ENCODE results near the gene CHST9. TPM values are rescaled to one million over a fixed set of nuclear protein-coding genes. Genes with fewer than 3 reads are reported as not detected.

CHST9 gene
- total and polyA plus RNA-seq, 2 of the 13 experiments (the other 11 are each of a cell fraction or from before 2014, with no cell fraction given) = 3.2 to 9.6 TPM

- H3K4me3 ChIP-seq (replicated peaks in 1 of 3; ENCODE audit: insufficient read depth in 1 of 3, low read depth in 2 of 3, low read length in 3 of 3) = no peak overlapping the region
- H3K27ac ChIP-seq (ENCODE audit: extremely low read length, insufficient read depth, low read length) = no peak overlapping the region
- intact Hi-C loops (cut with micrococcal nuclease; ENCODE audit: unreplicated experiment) (no loop called here), in situ Hi-C loops (cut with HindIII; ENCODE audit: extremely low pct_ligation_motif_present, low pct_unique_long_range_greater_than_20kb) (no loop called here)
- DNase-seq (ENCODE audit: low spot score) (no peak), FAIRE-seq (no peak), ATAC-seq (no peak)
- no TSS peak for BruUV-seq (replicated peaks)
- no peaks in the 10 kb centered on the region for H3K4me1 ChIP-seq (ENCODE audit: insufficient read depth, low read length)
- H3K36me3 ChIP-seq (replicated peaks in 1 of 2; ENCODE audit: control insufficient read depth in 1 of 2, insufficient read depth in 2 of 2, low read length in 2 of 2) = no peaks in the 10 kb centered on the region
- no peaks in the 10 kb centered on the region for H4K20me1 ChIP-seq (ENCODE audit: insufficient read depth, low read length)
- H3K4me2 ChIP-seq (ENCODE audit: low read depth, low read length) = no peak overlapping the region
- 95% methylated on average over 1 of the region's 1 CpG for WGBS (ENCODE audit: low lambda C conversion rate)
- no peak overlapping the region for H3K9ac ChIP-seq (ENCODE audit: insufficient read depth, low read depth, low read length)
- H2AFZ ChIP-seq (ENCODE audit: low read length) = no peak overlapping the region
- H3K9me3 ChIP-seq (ENCODE audit: low read length) = no peaks in the 10 kb centered on the region
- CTCF ChIA-PET (ENCODE audit: low intra/inter-chr PET ratio, low total read pairs) = no interaction called here
- H3K27me3 ChIP-seq (ENCODE audit: control insufficient read depth in 1 of 2, insufficient read depth in 2 of 2, low read length in 2 of 2) = no peaks in the 10 kb centered on the region
- no peak for TF ChIP-seq SPEN (CRISPR knock-in tag; IDR thresholded peaks at IDR 0.05; ENCODE audit: low read depth)
- TF ChIP-seq ZNF30 (CRISPR knock-in tag; IDR thresholded peaks at IDR 0.05) = no peak
- no peak for TF ChIP-seq ZNF775 (CRISPR knock-in tag; IDR thresholded peaks at IDR 0.05; ENCODE audit: borderline replicate concordance)
- no peak for TF ChIP-seq REPIN1 (CRISPR knock-in tag; IDR thresholded peaks at IDR 0.05; ENCODE audit: borderline replicate concordance, low read depth)
- TF ChIP-seq ETV6 (CRISPR knock-in tag; conservative IDR thresholded peaks at IDR 0.05) = no peak
- no peak for TF ChIP-seq TGIF2 (CRISPR knock-in tag; IDR thresholded peaks at IDR 0.05)
- TF ChIP-seq CBX2 (IDR thresholded peaks at IDR 0.05; ENCODE audit: low read depth, low read length) = no peak
- TF ChIP-seq CBX2 (CRISPR knock-in tag; IDR thresholded peaks at IDR 0.05; ENCODE audit: low read depth) = no peak
- POLR2A ChIA-PET = no interaction called here
- H3K79me2 ChIP-seq (ENCODE audit: insufficient read depth, low read length) = no peaks in the 10 kb centered on the region
Observed at GRCh38 chr18:27081701-27082100, 103.4 kb downstream of the CHST9 start.

GRCh38 chr18:27075828-27076227, 109.3 kb downstream of the CHST9 start:
- no peak overlapping the region for H3K4me2 ChIP-seq (ENCODE audit: low read depth, low read length)
- in situ Hi-C loops (cut with HindIII; ENCODE audit: extremely low pct_ligation_motif_present, low pct_unique_long_range_greater_than_20kb) (no loop called here), intact Hi-C loops (cut with micrococcal nuclease; ENCODE audit: unreplicated experiment) (no loop called here)
- H3K36me3 ChIP-seq (replicated peaks in 1 of 2; ENCODE audit: control insufficient read depth in 1 of 2, insufficient read depth in 2 of 2, low read length in 2 of 2) = no peaks in the 10 kb centered on the region
- H2AFZ ChIP-seq (ENCODE audit: low read length) = no peak overlapping the region
- H3K4me1 ChIP-seq (ENCODE audit: insufficient read depth, low read length) = no peaks in the 10 kb centered on the region
- 92% methylated on average over 3 of the region's 3 CpGs for WGBS (ENCODE audit: low lambda C conversion rate)
- FAIRE-seq = no peak
- no peak for ATAC-seq
- H4K20me1 ChIP-seq (ENCODE audit: insufficient read depth, low read length) = no peaks in the 10 kb centered on the region
- H3K4me3 ChIP-seq (replicated peaks in 1 of 3; ENCODE audit: insufficient read depth in 1 of 3, low read depth in 2 of 3, low read length in 3 of 3) = no peak overlapping the region
- POLR2A ChIA-PET = no interaction called here
- H3K27me3 ChIP-seq (ENCODE audit: control insufficient read depth in 1 of 2, insufficient read depth in 2 of 2, low read length in 2 of 2) = no peaks in the 10 kb centered on the region
- BruUV-seq (replicated peaks) = no TSS peak
- no peak overlapping the region for H3K27ac ChIP-seq (ENCODE audit: extremely low read length, insufficient read depth, low read length)
- CTCF ChIA-PET (ENCODE audit: low intra/inter-chr PET ratio, low total read pairs) = no interaction called here
- no peaks in the 10 kb centered on the region for H3K79me2 ChIP-seq (ENCODE audit: insufficient read depth, low read length)
- H3K9me3 ChIP-seq (ENCODE audit: low read length) = no peaks in the 10 kb centered on the region
- H3K9ac ChIP-seq (ENCODE audit: insufficient read depth, low read depth, low read length) = no peak overlapping the region
- DNase-seq (ENCODE audit: low spot score) = no peak
- no peak for TF ChIP-seq ZNF782 (CRISPR knock-in tag; IDR thresholded peaks at IDR 0.05; ENCODE audit: borderline replicate concordance)
- no peak for TF ChIP-seq CBX2 (IDR thresholded peaks at IDR 0.05; ENCODE audit: low read depth, low read length)
- TF ChIP-seq CBX2 (CRISPR knock-in tag; IDR thresholded peaks at IDR 0.05; ENCODE audit: low read depth) = no peak
- TF ChIP-seq ZNF674 (CRISPR knock-in tag; IDR thresholded peaks at IDR 0.05; ENCODE audit: low read depth) = no peak
- TF ChIP-seq MATR3 (CRISPR knock-in tag; IDR thresholded peaks at IDR 0.05) = no peak
- no peak for TF ChIP-seq ZNF407 (CRISPR knock-in tag; IDR thresholded peaks at IDR 0.05; ENCODE audit: not compliant biosample characterization)
